GM19468 (cell line): ENCODE measurements around the gene KCTD10.
"Not testable (repeated sequence)": the region's sequence is repeated elsewhere in the genome, so short reads cannot be mapped to it uniquely, and the experiment has no call there.

Source experiments
- ATAC-seq: cut with Tn5 transposase; IDR thresholded peaks from one replicate; pipeline ENCODE4 v1.9.1; 2021; ENCODE audit warnings: mild to moderate bottlenecking, moderate library complexity, moderate number of reproducible peaks; ENCODE audit not compliant: unreplicated experiment; ENCODE audit errors: extremely low read depth

KCTD10 gene

GRCh38 chr12:109452489-109452888, 24.6 kb downstream of the KCTD10 start:
- no peak for ATAC-seq

GRCh38 chr12:109451400-109451799, 25.7 kb downstream of the KCTD10 start:
- ATAC-seq, result no peak

- ATAC-seq, result no peak
Observed at GRCh38 chr12:109450980-109451379, 26.1 kb downstream of the KCTD10 start.

GRCh38 chr12:109449845-109450532, 27.1 kb downstream of the KCTD10 start:
- no peak for ATAC-seq

- no peak for ATAC-seq
Observed at GRCh38 chr12:109448707-109449390, 28.3 kb downstream of the KCTD10 start.

GRCh38 chr12:109448272-109448671, 28.8 kb downstream of the KCTD10 start:
- no peak for ATAC-seq

GRCh38 chr12:109447482-109447881, 29.6 kb downstream of the KCTD10 start:
- ATAC-seq, result no peak

- ATAC-seq, result no peak
Observed at GRCh38 chr12:109446869-109447268, 30.2 kb downstream of the KCTD10 start.

GRCh38 chr12:109445191-109445609, 31.9 kb downstream of the KCTD10 start:
- no peak for ATAC-seq

GRCh38 chr12:109444259-109444658, 32.8 kb downstream of the KCTD10 start:
- ATAC-seq, result no peak

- no peak for ATAC-seq
Observed at GRCh38 chr12:109443794-109444193, 33.3 kb downstream of the KCTD10 start.

GRCh38 chr12:109440851-109441490, 36.1 kb downstream of the KCTD10 start:
- ATAC-seq, result no peak

- ATAC-seq, result not testable (repeated sequence)
Observed at GRCh38 chr12:109439951-109440350, 37.1 kb downstream of the KCTD10 start.

- ATAC-seq, result no peak
Observed at GRCh38 chr12:109439181-109439580, 37.9 kb downstream of the KCTD10 start.

- no peak for ATAC-seq
Observed at GRCh38 chr12:109436188-109436560, 40.9 kb downstream of the KCTD10 start.

- no peak for ATAC-seq
Observed at GRCh38 chr12:109435428-109436187, 41.5 kb downstream of the KCTD10 start.

GRCh38 chr12:109434582-109434981, 42.5 kb downstream of the KCTD10 start:
- ATAC-seq, result no peak

- ATAC-seq, result no peak
Observed at GRCh38 chr12:109433618-109434017, 43.5 kb downstream of the KCTD10 start.

- no peak for ATAC-seq
Observed at GRCh38 chr12:109432842-109433304, 44.2 kb downstream of the KCTD10 start.

GRCh38 chr12:109432431-109432830, 44.7 kb downstream of the KCTD10 start:
- no peak for ATAC-seq

- ATAC-seq, result no peak
Observed at GRCh38 chr12:109430244-109430643, 46.9 kb downstream of the KCTD10 start.
